Lower leg skin (tissue), 3 donors: ENCODE results near the gene CITED4.

Source experiments
- CTCF ChIP-seq, 3 donors: fragments of 450-650 bp; IDR thresholded peaks; one replicate each; pipeline ENCODE4 v1.5.1; 2016; ENCODE audit warnings: antibody characterized with exemption in 3 of 3, mild to moderate bottlenecking in 3 of 3, moderate library complexity in 2 of 3
- POLR2A ChIP-seq, 2 donors: fragments of 450-650 bp; IDR thresholded peaks; one replicate each; pipeline ENCODE4 v1.6.1; 2016 to 2017; ENCODE audit warnings: antibody characterized with exemption in 2 of 2, mild to moderate bottlenecking in 1 of 2, moderate library complexity in 1 of 2

DNA sequence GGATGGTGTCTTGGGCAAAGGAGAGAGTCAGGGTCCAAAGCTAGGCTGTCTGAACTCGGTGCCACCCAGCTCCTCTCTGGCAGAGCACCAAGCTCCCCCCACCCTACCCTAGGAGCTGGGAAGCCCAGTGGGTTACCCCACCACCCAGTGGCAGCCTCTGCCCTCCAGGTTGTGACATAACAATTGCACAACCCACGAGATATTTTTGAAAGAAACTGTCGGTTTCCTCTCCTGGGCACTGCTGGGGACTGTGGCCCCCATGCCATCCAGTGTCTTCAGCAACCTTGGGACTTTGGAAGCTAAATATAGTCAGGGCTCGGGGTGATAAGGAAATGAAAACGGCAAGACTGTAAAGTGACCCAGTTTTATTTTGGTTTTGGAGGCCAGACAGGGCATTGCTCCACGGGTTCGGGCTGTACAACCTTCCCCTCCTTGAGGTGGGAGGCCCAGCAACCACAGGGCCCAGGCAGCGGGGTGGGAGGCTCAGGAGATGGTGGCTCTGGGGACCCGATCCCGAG lies 1.4 kb downstream of the CITED4 start:
- no peak for TF ChIP-seq CTCF (IDR thresholded peaks at IDR 0.05)
- no peak for TF ChIP-seq POLR2A (IDR thresholded peaks at IDR 0.05)
